Bronchial epithelial cell (primary cell): Measurements from ENCODE around the gene KIN. TPM values are rescaled to one million over a fixed set of nuclear protein-coding genes. Genes with fewer than 3 reads are reported as not detected.
"Not testable (repeated sequence)": the region's sequence is repeated elsewhere in the genome, so short reads cannot be mapped to it uniquely, and the experiment has no call there.

ENCODE experiments used
- DNase-seq: peaks from one replicate; pipeline ENCODE4 v3.0.0-alpha.2; 2010; ENCODE audit warnings: low read depth
- FAIRE-seq: peaks from 2 replicates; lab custom pipeline; 2011; peaks lifted over from hg19 to GRCh38; lab: Jason Lieb, UNC
- H3K27me3 ChIP-seq: 2 replicates; pipeline ENCODE4 v1.5.1; 2011; ENCODE audit warnings: low read length; ENCODE audit not compliant: control insufficient read depth, insufficient read depth
- H3K36me3 ChIP-seq: 2 replicates; pipeline ENCODE4 v1.5.1; 2011; ENCODE audit warnings: low read length; ENCODE audit not compliant: control insufficient read depth, insufficient read depth
- H3K4me3 ChIP-seq: 2 replicates; pipeline ENCODE4 v1.5.1; 2011; ENCODE audit warnings: mild to moderate bottlenecking, low read depth, low read length, control low read depth
- CTCF ChIP-seq: IDR thresholded peaks from 2 replicates; pipeline ENCODE4 v1.5.1; 2011; ENCODE audit warnings: mild to moderate bottlenecking, moderate library complexity, low read length, control low read depth, inconsistent platforms; ENCODE audit not compliant: insufficient read depth, severe bottlenecking
- total RNA-seq: library from RNA; depleted of rRNA; stranded (reverse); fragments of >200 nt; gene quantifications from 2 replicates; pipeline ENCODE4 v1.2.1, GENCODE V29; 2014

The KIN gene
- total RNA-seq, 1 donor from 2014 or later, result 2.9 TPM

- peak overlapping the region; percentile 97 for H3K4me3 ChIP-seq
- no peak for FAIRE-seq
- TF ChIP-seq CTCF, result no peak
- H3K36me3 ChIP-seq, result peaks cover 1% of the 10 kb centered on the region
- no peaks in the 10 kb centered on the region for H3K27me3 ChIP-seq
- no peak for DNase-seq
Observed at GRCh38 chr10:7817984-7818294, 30.1 kb upstream of the KIN start.

GRCh38 chr10:7817576-7817975 is 29.8 kb upstream of the KIN start:
- TF ChIP-seq CTCF, result no peak
- peak overlapping the region; percentile 97 for H3K4me3 ChIP-seq
- no peak for FAIRE-seq
- peaks cover 1% of the 10 kb centered on the region for H3K36me3 ChIP-seq
- no peaks in the 10 kb centered on the region for H3K27me3 ChIP-seq
- DNase-seq, result no peak

GRCh38 chr10:7813481-7813880 is 25.7 kb upstream of the KIN start:
- FAIRE-seq, result no peak
- Histone ChIP-seq H3K36me3 (no peaks in the 10 kb centered on the region), H3K27me3 (no peaks in the 10 kb centered on the region), H3K4me3 (no peak overlapping the region)
- no peak for DNase-seq
- TF ChIP-seq CTCF, result no peak

- H3K4me3 ChIP-seq, H3K27me3 ChIP-seq, DNase-seq, H3K36me3 ChIP-seq, FAIRE-seq: not testable (repeated sequence)
Observed at GRCh38 chr10:7811743-7812142, 23.9 kb upstream of the KIN start.

GRCh38 chr10:7811000-7811399 is 23.2 kb upstream of the KIN start:
- H3K27me3 ChIP-seq, result no peaks in the 10 kb centered on the region
- H3K36me3 ChIP-seq, result peaks cover 3% of the 10 kb centered on the region
- no peak for TF ChIP-seq CTCF
- FAIRE-seq (no peak), DNase-seq (peak; percentile 13)
- H3K4me3 ChIP-seq, result no peak overlapping the region

GRCh38 chr10:7810443-7810842 is 22.6 kb upstream of the KIN start:
- FAIRE-seq, result no peak
- peaks cover 3% of the 10 kb centered on the region for H3K36me3 ChIP-seq
- TF ChIP-seq CTCF, result no peak

More at GRCh38 chr10:7810443-7810842, 22.6 kb upstream of the KIN start:
- DNase-seq, result no peak
- no peaks in the 10 kb centered on the region for H3K27me3 ChIP-seq
- H3K4me3 ChIP-seq, result no peak overlapping the region
